ENCODE measurements around the gene COTL1. TPM values are rescaled to one million over a fixed set of nuclear protein-coding genes. Genes with fewer than 3 reads are reported as not detected.
A peak's percentile ranks its signal among the peaks of the same experiment; 100 is the strongest.

Gene COTL1
- total and polyA plus RNA-seq, 9 of the 15 experiments (the other 6 are each of a cell fraction or from before 2014, with no cell fraction given) = 27.7 to 185 (median 72.5) TPM

DNA sequence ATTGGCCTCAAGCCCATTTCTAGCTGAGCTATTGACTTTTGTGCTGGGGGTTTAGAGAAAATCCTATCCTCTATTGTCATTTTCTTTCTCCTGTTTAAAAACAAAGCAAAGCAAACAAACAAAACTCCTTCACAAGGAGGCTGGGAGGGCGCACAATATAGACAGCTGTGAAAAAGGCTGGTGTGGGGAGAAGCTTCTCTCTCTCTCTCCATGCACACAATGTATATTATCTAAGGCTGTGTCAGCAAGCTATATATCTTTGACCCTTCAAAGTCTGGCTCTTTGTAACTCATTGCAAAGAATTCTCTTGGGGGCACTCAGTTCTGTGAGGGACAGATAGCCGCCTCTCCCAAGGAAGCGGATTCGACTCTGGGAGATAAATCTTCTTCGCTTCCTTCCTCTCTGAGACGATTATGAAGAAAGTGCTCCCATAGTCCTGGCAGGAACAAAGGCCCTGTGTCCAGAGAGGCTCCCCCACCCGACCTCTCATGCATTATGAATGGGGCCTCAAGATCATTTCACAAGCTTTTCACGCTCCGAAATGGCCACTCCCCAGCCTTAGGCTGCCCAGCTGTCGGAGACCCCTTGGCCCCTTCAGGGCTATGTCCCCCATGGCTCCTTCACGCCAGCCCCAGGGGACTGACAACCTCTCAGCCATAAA is 80.3 kb downstream of the COTL1 start (continued):
- TF ChIP-seq POLR2G (IDR thresholded peaks at IDR 0.05; ENCODE audit: low read depth, low read length) (0 out of 2 replicates have a peak, but pooled peaks have one; percentile 17), ZNF324 (CRISPR knock-in tag; IDR thresholded peaks at IDR 0.05) (no peak), POLR2AphosphoS2 (IDR thresholded peaks at IDR 0.05; ENCODE audit: low read length) (no peak), TAF7 (tag; IDR thresholded peaks at IDR 0.05) (peak; percentile 53), HNRNPL (IDR thresholded peaks at IDR 0.05; ENCODE audit: low read depth, low read length) (no peak), SMARCE1 (IDR thresholded peaks at IDR 0.05) (peak; percentile 86), CHD4 (IDR thresholded peaks at IDR 0.05; ENCODE audit: insufficient read depth, insufficient replicate concordance, low read depth, low read length, poor library complexity, severe bottlenecking) (peak; percentile 84), FOXK2 (conservative IDR thresholded peaks at IDR 0.05 in 1 of 2, IDR thresholded peaks at IDR 0.05 in 1 of 2; ENCODE audit: low read depth in 2 of 2) (no peak), MNT (conservative IDR thresholded peaks at IDR 0.05) (0 out of 4 replicates have a peak, but pooled peaks of 1 of the 2 experiments have one; percentile 54), REST (IDR thresholded peaks at IDR 0.05; ENCODE audit: borderline replicate concordance) (no peak), REST (CRISPR knock-in tag; IDR thresholded peaks at IDR 0.05; ENCODE audit: low read depth) (no peak), ZNF518B (CRISPR knock-in tag; IDR thresholded peaks at IDR 0.05) (no peak), JUN (IDR thresholded peaks at IDR 0.05; ENCODE audit: borderline replicate concordance, low read depth, low read length) (no peak), JUN (CRISPR knock-in tag; IDR thresholded peaks at IDR 0.05; ENCODE audit: borderline replicate concordance) (no peak), TBP (optimal IDR thresholded peaks at IDR 0.05; ENCODE audit: low read depth, low read length) (no peak)

Measured in K562 (cell line).